Activated naive CD8-positive, alpha-beta T cell treated with anti-CD3 and anti-CD28 coated beads for 36 hours (primary cell): Measurements from ENCODE around the gene SORCS1. TPM values are rescaled to one million over a fixed set of nuclear protein-coding genes. Genes with fewer than 3 reads are reported as not detected.

ENCODE experiments used
- DNase-seq: peaks from one replicate; pipeline ENCODE4 v3.0.0; 2021
- H3K27ac Mint-ChIP-seq: one replicate; pipeline ENCODE4 v1.8.0; 2022; ENCODE audit warnings: mild to moderate bottlenecking, moderate library complexity, mixed read lengths
- H3K27me3 Mint-ChIP-seq: one replicate; pipeline ENCODE4 v1.8.0; 2022; ENCODE audit warnings: mild to moderate bottlenecking, mixed read lengths
- H3K36me3 Mint-ChIP-seq: one replicate; pipeline ENCODE4 v1.8.0; 2021; ENCODE audit warnings: mild to moderate bottlenecking, mixed read lengths
- H3K4me1 Mint-ChIP-seq: one replicate; pipeline ENCODE4 v1.8.0; 2021; ENCODE audit warnings: mixed read lengths
- H3K4me3 Mint-ChIP-seq: one replicate; pipeline ENCODE4 v1.8.0; 2022; ENCODE audit warnings: mild to moderate bottlenecking, moderate library complexity, mixed read lengths
- H3K9me3 Mint-ChIP-seq: one replicate; pipeline ENCODE4 v1.8.0; 2022; ENCODE audit warnings: mixed read lengths
- total RNA-seq, 2 experiments: library from RNA; stranded (reverse); gene quantifications; one replicate each; pipeline ENCODE4 v1.2.3, GENCODE V29; 2021

SORCS1 gene
- total RNA-seq, 2 experiments from 2014 or later: not detected

- no peaks in the 10 kb centered on the region for H3K27me3 Mint-ChIP-seq
- H3K27ac Mint-ChIP-seq: no peak overlapping the region
- DNase-seq: no peak
- H3K4me1 Mint-ChIP-seq: no peaks in the 10 kb centered on the region
- no peak overlapping the region for H3K4me3 Mint-ChIP-seq
- H3K9me3 Mint-ChIP-seq: no peaks in the 10 kb centered on the region
- H3K36me3 Mint-ChIP-seq: no peaks in the 10 kb centered on the region
These were observed 375.5 kb downstream of the SORCS1 start for GRCh38 chr10:106788982-106789381.

DNA sequence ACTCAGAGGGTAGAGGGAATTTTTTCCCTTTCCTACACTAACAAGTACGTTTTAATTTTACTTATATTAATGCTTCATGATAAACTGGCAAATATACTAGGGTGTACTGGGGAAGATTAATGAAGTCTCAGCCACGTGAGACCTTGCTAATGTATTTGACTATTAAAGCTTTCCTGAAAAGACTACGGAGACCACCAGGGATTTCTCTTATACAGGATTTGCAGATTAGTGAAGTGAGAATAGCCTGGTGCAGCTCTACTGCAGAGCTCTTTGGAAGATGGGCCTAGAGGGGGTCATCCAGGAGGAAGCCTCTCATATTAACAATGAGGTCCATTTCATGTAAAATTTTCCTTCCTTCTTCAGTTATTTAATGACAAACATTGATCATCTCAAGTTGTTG lies 379.0 kb downstream of the SORCS1 start:
- H3K4me1 Mint-ChIP-seq: no peaks in the 10 kb centered on the region
- no peak overlapping the region for H3K4me3 Mint-ChIP-seq
- DNase-seq: no peak
- no peaks in the 10 kb centered on the region for H3K9me3 Mint-ChIP-seq
- no peaks in the 10 kb centered on the region for H3K27me3 Mint-ChIP-seq
- no peak overlapping the region for H3K27ac Mint-ChIP-seq
- no peaks in the 10 kb centered on the region for H3K36me3 Mint-ChIP-seq

DNA sequence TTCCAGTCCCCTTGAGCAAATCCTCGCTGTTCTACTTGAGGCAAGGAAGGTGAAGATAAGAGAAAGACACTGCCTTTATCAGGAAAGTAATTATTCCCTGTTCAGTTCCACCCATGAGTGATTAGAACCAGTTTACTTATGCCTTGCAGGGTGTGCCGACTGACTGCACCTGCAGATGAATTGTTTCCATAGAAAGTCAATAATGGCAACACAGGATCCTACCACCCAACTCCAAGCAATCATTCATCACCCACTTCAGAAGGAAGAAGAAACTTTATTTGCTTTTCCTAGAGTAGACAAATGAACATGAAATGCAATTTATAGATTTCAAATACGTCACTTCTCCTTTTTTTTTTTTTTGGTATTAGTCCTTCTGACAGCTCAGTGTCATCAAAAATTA lies 383.9 kb downstream of the SORCS1 start:
- no peak for DNase-seq
- H3K27ac Mint-ChIP-seq: no peak overlapping the region
- H3K4me1 Mint-ChIP-seq: no peaks in the 10 kb centered on the region
- H3K4me3 Mint-ChIP-seq: no peak overlapping the region
- H3K27me3 Mint-ChIP-seq: no peaks in the 10 kb centered on the region
- H3K36me3 Mint-ChIP-seq: no peaks in the 10 kb centered on the region
- H3K9me3 Mint-ChIP-seq: no peaks in the 10 kb centered on the region

DNA sequence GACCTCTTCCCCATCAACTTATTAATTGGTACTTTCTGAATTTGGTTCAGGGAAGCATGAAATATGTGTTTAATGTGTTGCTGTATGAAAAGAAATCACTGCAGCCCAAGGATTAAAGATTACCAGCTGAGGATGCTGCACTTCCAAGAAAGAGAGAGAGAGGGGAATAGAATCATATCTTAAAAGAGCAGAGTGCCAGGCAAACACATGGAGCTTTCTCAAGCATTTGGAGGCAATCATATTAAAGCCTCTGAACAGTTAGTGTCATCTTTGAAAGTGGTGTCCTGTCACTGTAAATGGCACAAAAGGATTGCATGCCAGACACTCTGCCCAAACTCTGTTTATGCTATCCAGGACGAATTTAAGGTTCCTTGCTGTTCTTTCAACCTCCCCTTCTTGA lies 386.7 kb downstream of the SORCS1 start:
- Mint-ChIP-seq H3K27ac (no peak overlapping the region), H3K9me3 (no peaks in the 10 kb centered on the region), H3K4me3 (no peak overlapping the region), H3K4me1 (no peaks in the 10 kb centered on the region), H3K36me3 (no peaks in the 10 kb centered on the region), H3K27me3 (no peaks in the 10 kb centered on the region)
- DNase-seq: no peak

- no peak overlapping the region for H3K27ac Mint-ChIP-seq
- no peaks in the 10 kb centered on the region for H3K27me3 Mint-ChIP-seq
- H3K4me1 Mint-ChIP-seq: no peaks in the 10 kb centered on the region
- peaks cover 2% of the 10 kb centered on the region for H3K9me3 Mint-ChIP-seq
- H3K36me3 Mint-ChIP-seq: no peaks in the 10 kb centered on the region
- DNase-seq: no peak
- no peak overlapping the region for H3K4me3 Mint-ChIP-seq
These were observed 389.4 kb downstream of the SORCS1 start for GRCh38 chr10:106775127-106775526.

- Mint-ChIP-seq H3K4me3 (no peak overlapping the region), H3K27me3 (no peaks in the 10 kb centered on the region), H3K27ac (no peak overlapping the region), H3K36me3 (no peaks in the 10 kb centered on the region), H3K4me1 (no peaks in the 10 kb centered on the region), H3K9me3 (peaks cover 2% of the 10 kb centered on the region)
- no peak for DNase-seq
These were observed 391.5 kb downstream of the SORCS1 start for GRCh38 chr10:106772957-106773356.

DNA sequence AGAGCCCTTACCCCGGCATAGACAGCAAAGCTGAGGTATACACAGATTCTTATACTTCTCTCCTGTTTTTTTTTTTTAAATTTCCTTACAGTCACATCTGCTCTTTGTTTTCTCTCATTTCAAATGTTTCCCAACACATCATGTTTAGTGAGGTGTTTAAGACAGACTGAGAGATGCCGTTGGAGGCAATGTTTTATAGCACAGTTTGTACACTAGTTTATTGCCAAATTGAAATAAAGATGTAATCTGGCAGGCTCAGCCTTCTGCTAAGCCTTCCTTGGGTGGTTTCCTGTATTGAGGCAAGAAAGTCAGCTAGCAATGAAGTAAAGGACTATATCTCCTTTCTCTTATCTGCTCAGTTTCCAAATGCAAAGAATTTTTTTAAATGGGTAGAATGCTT lies 393.4 kb downstream of the SORCS1 start:
- H3K4me3 Mint-ChIP-seq: no peak overlapping the region
- no peak for DNase-seq
- no peak overlapping the region for H3K27ac Mint-ChIP-seq
- H3K9me3 Mint-ChIP-seq: peaks cover 2% of the 10 kb centered on the region
- no peaks in the 10 kb centered on the region for H3K36me3 Mint-ChIP-seq
- H3K4me1 Mint-ChIP-seq: no peaks in the 10 kb centered on the region
- no peaks in the 10 kb centered on the region for H3K27me3 Mint-ChIP-seq

DNA sequence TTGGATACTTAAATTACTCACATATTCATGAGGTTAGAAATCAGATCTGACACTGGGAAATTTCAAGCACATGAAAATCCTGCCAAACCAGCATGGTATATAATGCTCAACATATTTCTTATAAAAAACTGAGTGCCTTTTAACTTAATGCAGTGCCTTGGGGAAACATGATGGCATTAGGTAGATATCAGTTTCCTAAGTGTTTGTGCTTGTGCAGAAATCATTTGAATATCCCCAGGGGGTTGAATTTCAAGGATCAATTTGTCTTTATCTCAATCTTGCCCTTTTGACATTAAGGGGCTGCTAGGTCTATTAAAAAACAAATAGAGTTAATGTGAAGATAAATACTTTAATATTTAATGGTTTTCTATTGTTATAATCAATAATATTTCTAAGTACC lies 396.3 kb downstream of the SORCS1 start:
- no peak overlapping the region for H3K4me3 Mint-ChIP-seq
- H3K36me3 Mint-ChIP-seq: no peaks in the 10 kb centered on the region
- DNase-seq: no peak
- no peaks in the 10 kb centered on the region for H3K4me1 Mint-ChIP-seq
- H3K27ac Mint-ChIP-seq: no peak overlapping the region
- peaks cover 2% of the 10 kb centered on the region for H3K9me3 Mint-ChIP-seq
- no peaks in the 10 kb centered on the region for H3K27me3 Mint-ChIP-seq

DNA sequence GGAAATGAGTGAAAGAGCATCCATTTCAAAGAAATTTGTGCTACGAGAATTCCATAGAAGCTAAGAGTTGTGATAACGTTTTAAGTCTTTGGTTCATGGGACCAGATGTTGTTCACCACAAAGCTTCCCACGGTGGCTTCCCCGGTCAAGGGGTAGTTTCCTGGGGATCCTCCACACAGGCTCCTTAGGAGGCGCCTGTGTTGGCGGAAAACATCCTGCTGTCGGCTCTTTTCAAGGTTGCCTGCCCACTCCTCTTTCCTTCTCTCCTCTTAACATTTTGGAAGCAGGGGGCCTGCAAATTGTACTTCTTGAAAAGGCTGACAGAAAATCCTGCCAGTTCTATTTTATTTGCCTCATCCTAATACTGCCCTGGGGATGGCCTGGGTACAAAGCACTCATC lies 398.6 kb downstream of the SORCS1 start:
- no peak overlapping the region for H3K27ac Mint-ChIP-seq
- H3K4me1 Mint-ChIP-seq: no peaks in the 10 kb centered on the region
- no peak overlapping the region for H3K4me3 Mint-ChIP-seq
- no peaks in the 10 kb centered on the region for H3K9me3 Mint-ChIP-seq
- no peaks in the 10 kb centered on the region for H3K27me3 Mint-ChIP-seq
- no peak for DNase-seq
- H3K36me3 Mint-ChIP-seq: no peaks in the 10 kb centered on the region

- no peak for DNase-seq
- no peaks in the 10 kb centered on the region for H3K4me1 Mint-ChIP-seq
- no peaks in the 10 kb centered on the region for H3K9me3 Mint-ChIP-seq
- H3K4me3 Mint-ChIP-seq: no peak overlapping the region
- H3K36me3 Mint-ChIP-seq: no peaks in the 10 kb centered on the region
- no peaks in the 10 kb centered on the region for H3K27me3 Mint-ChIP-seq
- H3K27ac Mint-ChIP-seq: no peak overlapping the region
These were observed 399.2 kb downstream of the SORCS1 start for GRCh38 chr10:106765241-106765754.

DNA sequence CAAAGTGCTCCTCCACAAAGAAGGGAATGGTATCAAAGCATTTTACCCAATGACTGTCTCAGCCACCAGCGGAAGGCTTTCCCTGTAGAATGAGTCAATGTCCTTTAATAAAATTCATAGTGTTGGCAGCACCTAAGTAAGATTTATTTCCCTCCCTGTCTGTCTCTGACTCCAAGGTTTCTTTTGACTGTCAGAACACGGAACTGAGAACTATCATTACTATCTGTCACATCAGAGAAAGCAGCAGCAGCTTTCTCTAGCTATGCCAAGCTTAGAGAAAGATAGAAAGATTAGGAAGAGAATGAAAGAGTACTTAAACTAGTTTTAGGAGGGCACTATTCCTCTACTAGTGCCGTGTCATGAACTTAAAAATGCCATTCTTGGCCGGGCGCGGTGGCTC lies 400.1 kb downstream of the SORCS1 start:
- Mint-ChIP-seq H3K27me3 (no peaks in the 10 kb centered on the region), H3K9me3 (no peaks in the 10 kb centered on the region), H3K4me3 (no peak overlapping the region), H3K27ac (no peak overlapping the region), H3K36me3 (no peaks in the 10 kb centered on the region), H3K4me1 (no peaks in the 10 kb centered on the region)
- no peak for DNase-seq

DNA sequence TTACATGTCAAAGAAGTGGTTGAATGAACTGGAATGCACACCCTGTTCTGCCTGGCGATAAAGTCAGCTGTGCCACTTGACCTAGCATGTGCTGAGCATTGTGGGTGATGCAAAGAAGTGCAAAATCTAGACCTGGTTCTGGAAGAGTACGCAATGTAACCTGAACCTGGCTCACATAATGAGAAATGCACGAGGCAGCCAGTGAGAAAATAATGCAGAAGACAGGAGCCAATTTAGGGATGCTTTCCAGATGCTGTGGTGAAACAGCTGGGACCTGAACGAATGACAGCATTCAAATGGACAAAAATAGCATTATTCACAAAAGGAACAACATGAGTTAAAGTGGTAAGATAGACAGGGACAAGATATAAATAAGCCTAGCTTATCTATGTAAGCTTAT lies 402.6 kb downstream of the SORCS1 start:
- H3K27ac Mint-ChIP-seq: no peak overlapping the region
- no peak overlapping the region for H3K4me3 Mint-ChIP-seq
- no peaks in the 10 kb centered on the region for H3K9me3 Mint-ChIP-seq
- no peaks in the 10 kb centered on the region for H3K36me3 Mint-ChIP-seq
- H3K27me3 Mint-ChIP-seq: no peaks in the 10 kb centered on the region
- no peak for DNase-seq
- no peaks in the 10 kb centered on the region for H3K4me1 Mint-ChIP-seq

GRCh38 chr10:106757521-106757920 lies 407.0 kb downstream of the SORCS1 start:
- H3K27me3 Mint-ChIP-seq: no peaks in the 10 kb centered on the region
- no peak for DNase-seq
- H3K27ac Mint-ChIP-seq: no peak overlapping the region
- H3K4me1 Mint-ChIP-seq: no peaks in the 10 kb centered on the region
- no peaks in the 10 kb centered on the region for H3K9me3 Mint-ChIP-seq
- no peaks in the 10 kb centered on the region for H3K36me3 Mint-ChIP-seq
- no peak overlapping the region for H3K4me3 Mint-ChIP-seq

GRCh38 chr10:106751091-106751490 lies 413.4 kb downstream of the SORCS1 start:
- DNase-seq: no peak
- Mint-ChIP-seq H3K4me3 (no peak overlapping the region), H3K27me3 (no peaks in the 10 kb centered on the region), H3K27ac (no peak overlapping the region), H3K9me3 (no peaks in the 10 kb centered on the region), H3K4me1 (no peaks in the 10 kb centered on the region), H3K36me3 (no peaks in the 10 kb centered on the region)

DNA sequence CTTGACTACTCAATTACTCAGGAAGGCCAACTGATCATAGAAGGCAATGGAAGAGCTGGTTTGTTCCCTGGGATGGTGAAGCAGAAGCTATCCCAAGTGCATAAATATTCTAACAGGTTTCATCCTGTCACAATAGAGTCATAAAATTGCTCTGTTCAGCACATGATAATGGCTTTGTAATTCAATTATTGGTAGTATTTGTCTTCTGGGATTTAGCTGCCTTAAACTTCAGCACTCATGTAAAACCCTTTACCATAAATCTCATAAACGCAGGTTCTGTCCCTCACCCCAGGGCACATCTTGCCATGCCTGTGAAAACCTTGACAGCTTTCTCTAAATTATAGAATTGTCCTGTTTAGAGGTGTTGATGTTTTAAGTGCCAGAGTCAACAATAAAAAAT lies 417.6 kb downstream of the SORCS1 start:
- no peaks in the 10 kb centered on the region for H3K36me3 Mint-ChIP-seq
- no peaks in the 10 kb centered on the region for H3K9me3 Mint-ChIP-seq
- no peak overlapping the region for H3K27ac Mint-ChIP-seq
- H3K27me3 Mint-ChIP-seq: no peaks in the 10 kb centered on the region
- H3K4me3 Mint-ChIP-seq: no peak overlapping the region
- H3K4me1 Mint-ChIP-seq: no peaks in the 10 kb centered on the region
- no peak for DNase-seq

DNA sequence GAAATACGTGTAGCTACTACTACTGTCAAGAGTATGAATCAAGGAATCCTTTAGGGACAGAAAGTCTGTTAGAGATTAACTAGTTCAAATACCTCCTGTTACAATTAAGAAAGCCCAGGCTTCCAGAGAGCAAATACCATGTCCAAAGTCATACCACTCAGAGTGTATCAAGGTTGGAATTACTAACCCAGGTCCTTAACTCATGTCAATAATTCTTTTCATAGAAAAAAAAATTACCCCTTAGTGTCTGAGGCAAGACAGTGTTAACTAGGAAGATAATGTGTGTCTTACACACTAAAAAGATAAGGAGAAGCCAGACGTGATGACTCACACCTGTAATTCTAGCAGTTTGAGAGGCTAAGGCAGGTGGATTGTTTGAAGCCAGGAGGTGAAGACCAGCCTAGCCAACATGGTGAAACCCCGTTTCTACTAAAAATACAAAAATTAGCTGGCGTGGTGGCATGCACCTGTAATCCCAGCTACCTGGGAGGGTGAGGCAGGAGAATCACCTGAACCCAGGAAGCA lies 423.4 kb downstream of the SORCS1 start:
- Mint-ChIP-seq H3K27me3 (no peaks in the 10 kb centered on the region), H3K36me3 (no peaks in the 10 kb centered on the region), H3K4me3 (no peak overlapping the region), H3K4me1 (no peaks in the 10 kb centered on the region), H3K27ac (no peak overlapping the region), H3K9me3 (no peaks in the 10 kb centered on the region)
- no peak for DNase-seq

DNA sequence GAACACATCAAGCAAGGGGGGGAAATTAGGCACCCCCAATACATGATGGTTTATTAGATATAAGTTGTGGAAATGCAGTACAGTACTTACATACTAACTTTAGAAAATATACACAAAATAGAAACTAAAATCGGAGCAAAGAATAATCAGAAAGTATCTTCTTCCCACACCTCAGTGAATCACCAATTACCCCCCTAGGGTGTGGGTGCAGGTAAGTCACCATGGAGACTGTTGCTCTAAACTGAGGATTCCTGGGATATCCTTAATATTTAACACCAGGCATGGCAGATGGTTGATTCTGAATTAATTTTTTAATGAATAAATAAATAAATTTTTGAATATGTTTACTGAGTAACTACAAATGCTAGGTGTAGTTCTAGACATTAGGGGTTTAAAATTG lies 424.4 kb downstream of the SORCS1 start:
- DNase-seq: no peak
- Mint-ChIP-seq H3K27ac (no peak overlapping the region), H3K36me3 (no peaks in the 10 kb centered on the region), H3K4me1 (no peaks in the 10 kb centered on the region), H3K27me3 (no peaks in the 10 kb centered on the region), H3K9me3 (no peaks in the 10 kb centered on the region), H3K4me3 (no peak overlapping the region)
